RWPE2 (cell line): Measurements from ENCODE around the gene POLR1E.

ENCODE experiments used
- ATAC-seq: fragments of 200-7000 bp; cut with Tn5 transposase; 3 replicates; pipeline ENCODE4 v1.9.1; 2021; ENCODE audit warnings: low read depth
- DNase-seq: peaks from one replicate; pipeline ENCODE4 v3.0.0-alpha.2; 2020; ENCODE audit warnings: low spot score
- H3K27ac ChIP-seq: fragments of 450-650 bp; 2 replicates; pipeline ENCODE4 v1.5.1; 2017; ENCODE audit warnings: mild to moderate bottlenecking; ENCODE audit not compliant: poor library complexity, severe bottlenecking
- H3K27me3 ChIP-seq: fragments of 250-450 bp; sonication (Bioruptor Pico); 2 replicates; pipeline ENCODE4 v1.5.1; 2021; ENCODE audit warnings: mild to moderate bottlenecking, moderate library complexity; ENCODE audit not compliant: insufficient read depth, poor library complexity, severe bottlenecking
- H3K36me3 ChIP-seq: fragments of 250-450 bp; sonication (Bioruptor Pico); 2 replicates; pipeline ENCODE4 v1.5.1; 2020; ENCODE audit warnings: low read depth, mild to moderate bottlenecking, moderate library complexity
- H3K4me1 ChIP-seq: fragments of 250-450 bp; sonication (Bioruptor Pico); 2 replicates; pipeline ENCODE4 v1.5.1; 2021; ENCODE audit warnings: mild to moderate bottlenecking, moderate library complexity; ENCODE audit not compliant: insufficient read depth, poor library complexity, severe bottlenecking
- H3K4me3 ChIP-seq: fragments of 250-450 bp; sonication (Bioruptor Pico); 2 replicates; pipeline ENCODE4 v1.5.1; 2021; ENCODE audit warnings: mild to moderate bottlenecking, moderate library complexity; ENCODE audit not compliant: severe bottlenecking
- H3K9me3 ChIP-seq: fragments of 250-450 bp; sonication (Bioruptor Pico); 2 replicates; pipeline ENCODE4 v1.5.1; 2021; ENCODE audit warnings: mild to moderate bottlenecking, moderate library complexity; ENCODE audit not compliant: severe bottlenecking
- CTCF ChIP-seq: fragments of 450-650 bp; IDR thresholded peaks from one replicate; pipeline ENCODE4 v1.5.1; 2017; ENCODE audit warnings: mild to moderate bottlenecking, moderate library complexity; ENCODE audit not compliant: poor library complexity, severe bottlenecking

POLR1E gene

GRCh38 chr9:37438359-37438758 lies 47.4 kb upstream of the POLR1E start:
- DNase-seq: no peak
- no peaks in the 10 kb centered on the region for H3K4me1 ChIP-seq
- no peak for TF ChIP-seq CTCF
- ATAC-seq: no peak
- H3K36me3 ChIP-seq: peaks cover 84% of the 10 kb centered on the region
- no peaks in the 10 kb centered on the region for H3K9me3 ChIP-seq
- H3K27me3 ChIP-seq: no peaks in the 10 kb centered on the region
- H3K4me3 ChIP-seq: no peak overlapping the region
- no peak overlapping the region for H3K27ac ChIP-seq

GRCh38 chr9:37441776-37442370 lies 43.9 kb upstream of the POLR1E start:
- no peak for ATAC-seq
- H3K27me3 ChIP-seq: no peaks in the 10 kb centered on the region
- H3K36me3 ChIP-seq: peaks cover 67% of the 10 kb centered on the region
- no peaks in the 10 kb centered on the region for H3K4me1 ChIP-seq
- no peak for TF ChIP-seq CTCF
- no peak for DNase-seq
- H3K4me3 ChIP-seq: no peak overlapping the region
- no peak overlapping the region for H3K27ac ChIP-seq
- H3K9me3 ChIP-seq: no peaks in the 10 kb centered on the region

DNA sequence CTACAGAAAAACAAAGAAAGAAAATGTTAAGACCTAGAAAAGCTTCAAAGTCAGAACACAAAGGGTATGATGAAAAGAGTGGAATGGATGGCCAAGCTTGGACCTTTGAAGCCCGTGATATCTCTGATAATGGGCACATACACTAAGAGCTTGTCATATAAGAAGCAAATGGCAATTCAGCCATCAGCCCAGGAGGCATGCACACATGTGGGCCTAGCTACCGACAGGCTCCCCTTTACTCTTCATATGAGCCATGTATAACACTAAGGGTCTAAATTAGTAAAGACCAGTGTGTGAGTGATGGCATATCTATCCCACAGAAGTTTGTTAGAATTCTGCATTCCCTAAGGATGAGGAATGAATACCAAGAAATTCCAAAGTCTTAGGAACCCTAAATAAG lies 43.2 kb upstream of the POLR1E start:
- Histone ChIP-seq H3K27ac (no peak overlapping the region), H3K27me3 (no peaks in the 10 kb centered on the region), H3K4me3 (no peak overlapping the region), H3K9me3 (no peaks in the 10 kb centered on the region), H3K4me1 (no peaks in the 10 kb centered on the region), H3K36me3 (peaks cover 60% of the 10 kb centered on the region)
- DNase-seq (no peak), ATAC-seq (no peak)
- no peak for TF ChIP-seq CTCF

GRCh38 chr9:37443566-37443965 lies 42.2 kb upstream of the POLR1E start:
- H3K4me1 ChIP-seq: no peaks in the 10 kb centered on the region
- no peak overlapping the region for H3K4me3 ChIP-seq
- H3K27ac ChIP-seq: no peak overlapping the region
- H3K9me3 ChIP-seq: no peaks in the 10 kb centered on the region
- H3K27me3 ChIP-seq: no peaks in the 10 kb centered on the region
- H3K36me3 ChIP-seq: peaks cover 57% of the 10 kb centered on the region
- no peak for TF ChIP-seq CTCF
- ATAC-seq (no peak), DNase-seq (no peak)

- H3K9me3 ChIP-seq: no peaks in the 10 kb centered on the region
- no peak overlapping the region for H3K27ac ChIP-seq
- peaks cover 55% of the 10 kb centered on the region for H3K36me3 ChIP-seq
- no peaks in the 10 kb centered on the region for H3K4me1 ChIP-seq
- TF ChIP-seq CTCF: no peak
- no peaks in the 10 kb centered on the region for H3K27me3 ChIP-seq
- DNase-seq (no peak), ATAC-seq (no peak)
- H3K4me3 ChIP-seq: no peak overlapping the region
Measured at GRCh38 chr9:37444890-37445289, 40.9 kb upstream of the POLR1E start.
